PC-9 (cell line): Measurements from ENCODE around the gene OR2H1. TPM values are rescaled to one million over a fixed set of nuclear protein-coding genes. Genes with fewer than 3 reads are reported as not detected.

Source experiments
- BruUV-seq: library from RNA; stranded (reverse); fragments of 400-500 nt; replicated peaks from 2 replicates; lab custom pipeline; 2021; lab: Mats Ljungman, UMichigan
- CTCF ChIA-PET: fragments of 300-600 bp; sonication (Branson Sonifier 250); formaldehyde crosslinking; loops from one replicate; lab custom pipeline; 2022; ENCODE audit warnings: antibody characterized with exemption; lab: Charles Lee
- POLR2A ChIA-PET: fragments of 300-600 bp; sonication (Branson Sonifier 250); formaldehyde crosslinking; loops from one replicate; lab custom pipeline; 2022; ENCODE audit warnings: antibody characterized with exemption; ENCODE audit not compliant: unreplicated experiment; lab: Charles Lee
- DNase-seq, 2 experiments: peaks; one replicate each; pipeline versions ENCODE4 v3.0.0 to v3.0.0-alpha.2; 2015 to 2022; ENCODE audit warnings: mixed read lengths in 1 of 2
- H2AFZ ChIP-seq: fragments of 200-600 bp; sonication (generic); 2 replicates; pipeline ENCODE4 v1.8.1; 2017; ENCODE audit warnings: antibody characterized with exemption
- H3F3A ChIP-seq: fragments of 200-600 bp; sonication (generic); 2 replicates; pipeline ENCODE4 v1.8.1; 2017; ENCODE audit warnings: antibody characterized with exemption, mild to moderate bottlenecking, low read depth; ENCODE audit not compliant: insufficient read depth
- H3K27ac ChIP-seq: fragments of 200-600 bp; sonication (generic); 2 replicates; pipeline ENCODE4 v1.6.1; 2016; ENCODE audit warnings: mixed run types
- H3K27me3 ChIP-seq: fragments of 200-600 bp; sonication (generic); 2 replicates; pipeline ENCODE4 v1.6.1; 2016; ENCODE audit warnings: low read depth, mixed run types; ENCODE audit not compliant: insufficient read depth
- H3K36me3 ChIP-seq: fragments of 200-600 bp; sonication (generic); 2 replicates; pipeline ENCODE4 v1.6.1; 2016; ENCODE audit warnings: low read depth, mixed run types
- H3K4me1 ChIP-seq: fragments of 200-600 bp; sonication (generic); replicated peaks from 2 replicates; pipeline ENCODE4 v1.6.1; 2016; ENCODE audit warnings: mixed run types; ENCODE audit not compliant: insufficient read depth
- H3K4me2 ChIP-seq: fragments of 200-600 bp; sonication (generic); 2 replicates; pipeline ENCODE4 v1.6.1; 2017; ENCODE audit warnings: mixed run types
- H3K4me3 ChIP-seq: fragments of 200-600 bp; sonication (generic); 2 replicates; pipeline ENCODE4 v1.6.1; 2016; ENCODE audit warnings: mixed run types
- H3K79me2 ChIP-seq: fragments of 200-600 bp; sonication (generic); 2 replicates; pipeline ENCODE4 v1.6.1; 2017; ENCODE audit warnings: low read depth, mixed run types
- H3K9me2 ChIP-seq: fragments of 200-600 bp; sonication (generic); 2 replicates; pipeline ENCODE4 v1.8.1; 2017; ENCODE audit warnings: mild to moderate bottlenecking; ENCODE audit not compliant: insufficient read depth
- H3K9me3 ChIP-seq: fragments of 200-600 bp; sonication (generic); 2 replicates; pipeline ENCODE4 v1.8.1; 2016; ENCODE audit warnings: low read depth; ENCODE audit not compliant: insufficient read depth
- H4K20me1 ChIP-seq: fragments of 200-600 bp; sonication (generic); 2 replicates; pipeline ENCODE4 v1.8.1; 2017; ENCODE audit not compliant: insufficient read depth
- CTCF ChIP-seq: fragments of 200-600 bp; sonication (generic); conservative IDR thresholded peaks from 2 replicates; pipeline ENCODE4 v1.6.1; 2017; ENCODE audit warnings: mixed run types, antibody characterized with exemption, mild to moderate bottlenecking, moderate library complexity
- EZH2 ChIP-seq: fragments of 200-600 bp; sonication (generic); IDR thresholded peaks from 2 replicates; pipeline ENCODE4 v1.8.0; 2017; ENCODE audit warnings: antibody characterized with exemption, low read depth
- intact Hi-C: fragments of 100-400 bp; cut with micrococcal nuclease; formaldehyde crosslinking; loops from one replicate; pipeline ENCODE4 v1.10.0; 2022; ENCODE audit not compliant: unreplicated experiment
- total RNA-seq: library from RNA; stranded (reverse); gene quantifications from 2 replicates; pipeline ENCODE4 v1.2.3, GENCODE V29; 2021

The OR2H1 gene
- total RNA-seq, 1 experiment from 2014 or later = not detected

GRCh38 chr6:29486577-29486976 is 29.6 kb downstream of the OR2H1 start:
- H3K79me2 ChIP-seq = no peaks in the 10 kb centered on the region
- TF ChIP-seq EZH2 = no peak
- TF ChIP-seq CTCF = no peak
- no peaks in the 10 kb centered on the region for H3K36me3 ChIP-seq
- no peaks in the 10 kb centered on the region for H3F3A ChIP-seq
- H3K9me3 ChIP-seq = no peaks in the 10 kb centered on the region
- no peaks in the 10 kb centered on the region for H3K9me2 ChIP-seq
- H3K4me2 ChIP-seq = no peak overlapping the region
- H3K27ac ChIP-seq = no peak overlapping the region
- BruUV-seq = no TSS peak
- CTCF ChIA-PET = no interaction called here
- intact Hi-C loops = no loop called here
- POLR2A ChIA-PET = no interaction called here
- no peaks in the 10 kb centered on the region for H3K27me3 ChIP-seq
- H4K20me1 ChIP-seq = no peaks in the 10 kb centered on the region; the same call in 1 of the 2 replicates
- DNase-seq = no peak
- no peak overlapping the region for H2AFZ ChIP-seq
- no peak overlapping the region for H3K4me3 ChIP-seq
- no peaks in the 10 kb centered on the region for H3K4me1 ChIP-seq

- no peak overlapping the region for H3K27ac ChIP-seq
- ChIA-PET POLR2A (no interaction called here), CTCF (no interaction called here)
- H4K20me1 ChIP-seq = no peaks in the 10 kb centered on the region; the same call in 1 of the 2 replicates
- no peaks in the 10 kb centered on the region for H3K9me2 ChIP-seq
- DNase-seq = no peak
- no peak overlapping the region for H3K4me2 ChIP-seq
- BruUV-seq = no TSS peak
- H3K4me1 ChIP-seq = no peaks in the 10 kb centered on the region
- no peaks in the 10 kb centered on the region for H3K27me3 ChIP-seq
- no peaks in the 10 kb centered on the region for H3K79me2 ChIP-seq
- H3K36me3 ChIP-seq = no peaks in the 10 kb centered on the region
- no peaks in the 10 kb centered on the region for H3K9me3 ChIP-seq
- TF ChIP-seq EZH2 (no peak), CTCF (no peak)
- no peaks in the 10 kb centered on the region for H3F3A ChIP-seq
- no peak overlapping the region for H2AFZ ChIP-seq
- intact Hi-C loops = no loop called here
- H3K4me3 ChIP-seq = no peak overlapping the region
Observed at GRCh38 chr6:29487131-29487530, 30.2 kb downstream of the OR2H1 start.

- H3K9me3 ChIP-seq = no peaks in the 10 kb centered on the region
- H2AFZ ChIP-seq = no peak within 1 kb of the TSS
- H3K4me2 ChIP-seq = no peak within 1 kb of the TSS
- DNase-seq = no peak
- TF ChIP-seq EZH2 (no peak), CTCF (no peak)
- no peaks in the 10 kb centered on the region for H3K36me3 ChIP-seq
- intact Hi-C loops = no loop called here
- no peaks in the 10 kb centered on the region; the same call in 1 of the 2 replicates for H4K20me1 ChIP-seq
- H3K27ac ChIP-seq = no peak within 1 kb of the TSS
- H3K4me3 ChIP-seq = no peak within 1 kb of the TSS
- POLR2A ChIA-PET = no interaction called here
- H3K4me1 ChIP-seq = no peaks in the 10 kb centered on the region
- no peaks in the 10 kb centered on the region for H3K27me3 ChIP-seq
- H3K9me2 ChIP-seq = no peaks in the 10 kb centered on the region
- H3F3A ChIP-seq = no peaks in the 10 kb centered on the region
- H3K79me2 ChIP-seq = no peaks in the 10 kb centered on the region
- no TSS peak for BruUV-seq
- CTCF ChIA-PET = no interaction called here
Observed at GRCh38 chr6:29487660-29488059, 30.7 kb downstream of the OR2H1 start, which contains the start of gene MAS1L. Gene MAS1L, minus strand, starts transcription at chr6:29487956. Its CDS starts 54 bp downstream, at chr6:29487902.
